Kidney epithelial cell (primary cell): ENCODE data around the gene SYNC. TPM values are rescaled to one million over a fixed set of nuclear protein-coding genes. Genes with fewer than 3 reads are reported as not detected.

Experiments used
- DNase-seq: peaks from one replicate; pipeline ENCODE4 v3.0.0-alpha.2; 2010; ENCODE audit warnings: low read depth
- H3K27me3 ChIP-seq: 2 replicates; pipeline ENCODE4 v1.6.0; 2011; ENCODE audit warnings: low read length; ENCODE audit not compliant: control insufficient read depth, insufficient read depth
- H3K36me3 ChIP-seq: 2 replicates; pipeline ENCODE4 v1.5.1; 2011; ENCODE audit warnings: low read length; ENCODE audit not compliant: control insufficient read depth, insufficient read depth
- H3K4me3 ChIP-seq: 2 replicates; pipeline ENCODE4 v1.5.1; 2011; ENCODE audit warnings: low read depth, mild to moderate bottlenecking, control low read depth, low read length
- CTCF ChIP-seq: IDR thresholded peaks from 2 replicates; pipeline ENCODE4 v1.5.1; 2011; ENCODE audit warnings: mild to moderate bottlenecking, moderate library complexity, low read length, control low read depth, inconsistent platforms; ENCODE audit not compliant: insufficient read depth, poor library complexity, severe bottlenecking
- total RNA-seq: library from RNA; depleted of rRNA; stranded (reverse); fragments of >200 nt; gene quantifications from 2 replicates; pipeline ENCODE4 v1.2.3, GENCODE V29; 2015

The SYNC gene
- total RNA-seq, 1 donor from 2014 or later: 3.8 TPM

- H3K36me3 ChIP-seq: peaks cover 1% of the 10 kb centered on the region
Observed at GRCh38 chr1:32686387-32686786, 16.2 kb downstream of the SYNC start.

DNA sequence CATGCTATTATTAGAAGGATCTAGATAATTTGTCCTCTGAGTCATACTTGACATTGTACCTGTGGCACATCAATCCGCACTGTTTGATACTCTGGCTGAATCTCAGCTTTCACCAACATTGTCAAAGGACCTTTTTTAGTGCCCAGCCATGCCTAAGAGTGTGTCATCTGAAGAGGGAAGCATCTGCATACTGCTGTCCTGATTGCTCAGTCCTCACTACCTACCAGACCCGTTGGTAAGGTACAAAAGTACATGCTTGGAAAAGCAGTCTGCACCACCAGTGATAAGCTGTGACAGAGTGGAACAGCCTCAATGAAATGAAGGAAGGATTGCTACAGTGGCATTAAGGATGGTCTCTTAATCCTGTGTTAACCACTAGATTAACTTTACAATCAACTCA lies 17.1 kb downstream of the SYNC start:
- Histone ChIP-seq H3K36me3 (peaks cover 1% of the 10 kb centered on the region), H3K4me3 (no peak overlapping the region), H3K27me3 (no peaks in the 10 kb centered on the region)
- TF ChIP-seq CTCF: no peak
- no peak for DNase-seq

More at GRCh38 chr1:32686387-32686786, 16.2 kb downstream of the SYNC start:
- no peaks in the 10 kb centered on the region for H3K27me3 ChIP-seq
- H3K4me3 ChIP-seq: no peak overlapping the region
- no peak for TF ChIP-seq CTCF
- DNase-seq: no peak

DNA sequence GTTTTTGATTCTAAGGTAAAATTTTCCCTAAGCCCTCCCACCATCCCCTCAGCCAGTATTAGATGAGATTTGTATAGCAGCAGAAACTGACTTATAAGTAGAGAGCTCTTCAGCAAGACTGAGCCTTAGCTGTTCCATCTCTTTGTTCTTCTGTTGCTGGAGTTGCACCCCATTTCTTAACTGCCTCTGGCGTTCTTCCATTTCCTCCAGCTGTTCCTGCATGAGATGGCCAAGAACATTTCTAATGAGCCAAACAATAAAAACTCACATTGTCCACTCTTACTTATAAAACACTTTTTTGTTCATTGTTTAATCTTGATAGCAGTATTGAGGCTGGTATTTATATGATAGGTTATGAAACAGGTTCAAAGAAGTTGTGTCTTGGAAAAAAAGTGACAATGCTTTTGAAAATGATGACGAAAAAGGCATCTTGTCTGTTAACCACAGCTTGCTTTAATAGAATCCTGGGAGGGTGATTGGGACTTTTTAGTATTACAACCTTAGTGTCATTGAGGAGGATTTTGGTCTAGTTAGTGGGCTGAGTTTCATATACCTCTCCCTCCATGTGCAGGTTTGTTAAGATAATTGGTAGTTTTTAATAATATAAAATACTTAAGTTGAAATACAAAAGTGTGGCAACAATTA lies 18.3 kb downstream of the SYNC start:
- DNase-seq: no peak
- Histone ChIP-seq H3K27me3 (no peaks in the 10 kb centered on the region), H3K4me3 (no peak overlapping the region), H3K36me3 (peaks cover 1% of the 10 kb centered on the region)
- TF ChIP-seq CTCF: no peak

DNA sequence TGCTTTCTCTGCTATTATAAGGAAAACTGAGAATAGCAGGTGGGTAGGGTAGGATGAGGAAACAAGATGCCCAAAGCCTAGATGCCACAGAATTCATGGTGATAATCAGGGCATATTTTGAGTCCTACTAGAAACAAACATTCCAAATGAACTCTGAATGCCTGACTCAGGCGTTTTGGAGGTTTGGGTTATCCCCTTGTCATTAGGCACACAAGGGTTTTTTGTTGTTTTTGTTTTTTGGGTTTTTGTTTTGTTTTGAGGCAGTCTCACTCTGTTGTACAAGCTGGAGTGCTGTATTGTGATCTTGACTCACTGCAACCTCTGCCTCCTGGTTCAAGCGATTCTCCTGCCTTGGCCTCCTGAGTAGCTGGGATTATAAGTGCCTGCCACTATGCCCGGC lies 19.2 kb downstream of the SYNC start:
- no peak for DNase-seq
- TF ChIP-seq CTCF: no peak
- peaks cover 1% of the 10 kb centered on the region for H3K36me3 ChIP-seq
- H3K27me3 ChIP-seq: no peaks in the 10 kb centered on the region
- H3K4me3 ChIP-seq: no peak overlapping the region

DNA sequence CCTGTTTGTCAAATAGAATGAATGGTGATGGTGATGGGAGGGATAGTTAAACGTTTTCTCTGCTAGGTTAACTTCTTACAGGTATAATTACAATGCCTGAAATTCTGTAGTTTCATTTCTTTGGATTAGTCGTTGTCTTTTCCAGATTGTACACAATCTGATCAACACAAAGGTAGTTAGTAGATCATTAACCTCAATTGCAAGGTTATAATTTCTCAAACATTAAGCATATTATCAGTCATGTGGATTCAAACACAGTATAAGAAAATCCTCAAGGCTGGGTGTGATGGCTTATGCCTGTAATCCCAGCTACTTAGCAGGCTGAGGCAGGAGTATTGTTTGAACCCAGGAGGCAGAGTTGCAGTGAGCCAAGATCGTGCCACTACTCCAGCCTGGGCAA lies 20.6 kb downstream of the SYNC start:
- no peaks in the 10 kb centered on the region for H3K27me3 ChIP-seq
- no peak for DNase-seq
- peaks cover 1% of the 10 kb centered on the region for H3K36me3 ChIP-seq
- TF ChIP-seq CTCF: no peak
- H3K4me3 ChIP-seq: no peak overlapping the region

- TF ChIP-seq CTCF: no peak
- no peak for DNase-seq
- peaks cover 1% of the 10 kb centered on the region for H3K36me3 ChIP-seq
- no peak overlapping the region for H3K4me3 ChIP-seq
- H3K27me3 ChIP-seq: no peaks in the 10 kb centered on the region
Observed at GRCh38 chr1:32681509-32681908, 21.1 kb downstream of the SYNC start.
